WTC11 (cell line): ENCODE data around the gene AMIGO3.

Experiments
- CTCF ChIP-seq: fragments of 200-600 bp; IDR thresholded peaks from 2 replicates; pipeline ENCODE4 v1.8.0; 2022; ENCODE audit warnings: antibody characterized with exemption
- E2F1 ChIP-seq: sonication (generic); formaldehyde crosslinking; IDR thresholded peaks from 2 replicates; pipeline ENCODE4 v1.8.0; 2022; ENCODE audit warnings: mild to moderate bottlenecking, missing genetic modification reagents
- E2F4 ChIP-seq: sonication (generic); formaldehyde crosslinking; IDR thresholded peaks from 2 replicates; pipeline ENCODE4 v1.8.1; 2022; ENCODE audit warnings: low read depth, mild to moderate bottlenecking, moderate library complexity, missing genetic modification reagents, borderline replicate concordance
- PRDM15 ChIP-seq: sonication (generic); formaldehyde crosslinking; IDR thresholded peaks from 2 replicates; pipeline ENCODE4 v1.8.0; 2022; ENCODE audit warnings: missing genetic modification reagents
- TCF7 ChIP-seq: sonication (generic); formaldehyde crosslinking; IDR thresholded peaks from 2 replicates; pipeline ENCODE4 v1.8.0; 2022; ENCODE audit warnings: mild to moderate bottlenecking, low read depth, missing genetic modification reagents, moderate library complexity
- ZNF671 ChIP-seq: fragments of 250-450 bp; sonication (Bioruptor Pico); IDR thresholded peaks from 2 replicates; pipeline ENCODE4 v1.8.0; 2021; ENCODE audit warnings: mild to moderate bottlenecking

- no peak for TF ChIP-seq CTCF
- TF ChIP-seq E2F4 (CRISPR knock-in tag), result no peak
- no peak for TF ChIP-seq ZNF671 (CRISPR knock-in tag)
- no peak for TF ChIP-seq PRDM15 (CRISPR knock-in tag)
- TF ChIP-seq E2F1 (CRISPR knock-in tag), result no peak
- TF ChIP-seq TCF7 (CRISPR knock-in tag), result no peak
Observed at GRCh38 chr3:49756036-49756435, 36.6 kb upstream of the AMIGO3 start.
